H1 (cell line): ENCODE results near the gene SIPA1L2. TPM values are rescaled to one million over a fixed set of nuclear protein-coding genes. Genes with fewer than 3 reads are reported as not detected.

Experiments used
- CTCF ChIA-PET: fragments of 300-600 bp; sonication (Branson Sonifier 250); formaldehyde crosslinking; loops from one replicate; lab custom pipeline; 2021; ENCODE audit not compliant: partially characterized antibody; lab: Charles Lee
- POLR2A ChIA-PET: fragments of 300-600 bp; sonication (Branson Sonifier 250); formaldehyde crosslinking; loops from one replicate; lab custom pipeline; 2021; ENCODE audit warnings: inconsistent platforms; ENCODE audit not compliant: partially characterized antibody; lab: Charles Lee
- DNase-seq, 2 experiments: peaks; one replicate each; pipeline versions ENCODE4 v3.0.0 to v3.0.0-alpha.2; 2010 to 2022; ENCODE audit warnings: low spot score in 2 of 2, low read depth in 1 of 2, mixed read lengths in 1 of 2
- FAIRE-seq: peaks from 2 replicates; lab custom pipeline; 2011; peaks lifted over from hg19 to GRCh38; lab: Jason Lieb, UNC
- H2AFZ ChIP-seq: 2 replicates; pipeline ENCODE4 v1.8.1; 2012; ENCODE audit warnings: low read length, inconsistent platforms
- H2AK5ac ChIP-seq: 2 replicates; pipeline ENCODE4 v1.6.1; 2013; ENCODE audit warnings: low read depth, low read length
- H2BK120ac ChIP-seq: replicated peaks from 2 replicates; pipeline ENCODE3; 2013; ENCODE audit warnings: low read depth, low read length, inconsistent platforms
- H2BK12ac ChIP-seq: 2 replicates; pipeline ENCODE4 v1.6.1; 2013; ENCODE audit warnings: low read depth, low read length
- H2BK15ac ChIP-seq: 2 replicates; pipeline ENCODE4 v1.6.1; 2013; ENCODE audit warnings: low read length
- H2BK20ac ChIP-seq: 2 replicates; pipeline ENCODE4 v1.6.1; 2013; ENCODE audit warnings: low read length
- H2BK5ac ChIP-seq: 2 replicates; pipeline ENCODE4 v1.6.1; 2013; ENCODE audit warnings: low read depth, low read length
- H3K14ac ChIP-seq: 2 replicates; pipeline ENCODE4 v1.6.1; 2013; ENCODE audit warnings: inconsistent platforms; ENCODE audit not compliant: insufficient read length
- H3K18ac ChIP-seq: 2 replicates; pipeline ENCODE4 v1.6.1; 2013; ENCODE audit warnings: low read length; ENCODE audit errors: extremely low read depth
- H3K23ac ChIP-seq: 2 replicates; pipeline ENCODE4 v1.6.1; 2013; ENCODE audit warnings: inconsistent platforms; ENCODE audit not compliant: insufficient read length
- H3K23me2 ChIP-seq: 2 replicates; pipeline ENCODE4 v1.6.1; 2013; ENCODE audit warnings: low read depth, low read length
- H3K27ac ChIP-seq: 2 replicates; pipeline ENCODE4 v1.6.1; 2011; ENCODE audit warnings: low read depth, low read length, inconsistent platforms
- H3K27me3 ChIP-seq, 4 experiments: replicated peaks in 1 of 4; 1 replicate in 1 of 4; 2 replicates in 3 of 4; pipeline versions ENCODE4 v1.6.1 to v1.8.1; 2011 to 2013; ENCODE audit warnings: low read length in 3 of 4, mild to moderate bottlenecking in 3 of 4, inconsistent platforms in 2 of 4, mixed read lengths in 2 of 4, moderate library complexity in 1 of 4; ENCODE audit not compliant: control insufficient read depth in 3 of 4, insufficient read depth in 3 of 4; ENCODE audit errors: extremely low read depth in 1 of 4
- H3K36me3 ChIP-seq, 4 experiments: 2 replicates each; pipeline versions ENCODE4 v1.6.1 to v1.8.1; 2011 to 2013; ENCODE audit warnings: mild to moderate bottlenecking in 4 of 4, low read length in 3 of 4, moderate library complexity in 2 of 4, control low read depth in 1 of 4, inconsistent platforms in 1 of 4; ENCODE audit not compliant: insufficient read depth in 4 of 4, control insufficient read depth in 2 of 4
- H3K4ac ChIP-seq: replicated peaks from 2 replicates; pipeline ENCODE3; 2013; ENCODE audit warnings: low read length, low read depth, mixed read lengths, inconsistent platforms; ENCODE audit not compliant: insufficient read length
- H3K4me1 ChIP-seq, 4 experiments: replicated peaks in 1 of 4; 1 replicate in 1 of 4; 2 replicates in 3 of 4; pipeline versions ENCODE4 v1.6.1 to v1.8.1; 2011 to 2013; ENCODE audit warnings: low read length in 3 of 4, inconsistent platforms in 2 of 4, mixed read lengths in 1 of 4; ENCODE audit not compliant: insufficient read depth in 4 of 4, control insufficient read depth in 3 of 4
- H3K4me2 ChIP-seq, 2 experiments: 2 replicates each; pipeline versions ENCODE4 v1.6.1 to v1.8.1; 2011 to 2013; ENCODE audit warnings: low read depth in 2 of 2, low read length in 2 of 2, control low read depth in 1 of 2, inconsistent platforms in 1 of 2, mild to moderate bottlenecking in 1 of 2; ENCODE audit not compliant: insufficient read depth in 1 of 2
- H3K4me3 ChIP-seq, 4 experiments: fragments of 200-600, 300-600 bp in 1 of 4; sonication (generic), shearing (Covaris generic), sonication (Bioruptor Twin) in 1 of 4; 2 replicates each; pipeline versions ENCODE4 v1.5.1 to v1.8.1; 2011 to 2016; ENCODE audit warnings: low read length in 4 of 4, low read depth in 3 of 4, control low read depth in 2 of 4, inconsistent platforms in 2 of 4, mild to moderate bottlenecking in 2 of 4, mixed read lengths in 1 of 4, moderate library complexity in 1 of 4; ENCODE audit not compliant: insufficient read depth in 2 of 4; ENCODE audit errors: extremely low read depth in 1 of 4
- H3K56ac ChIP-seq: replicated peaks from 2 replicates; pipeline ENCODE3; 2013; ENCODE audit warnings: low read depth, mild to moderate bottlenecking, mixed read lengths, low read length, inconsistent platforms; ENCODE audit not compliant: insufficient read length
- H3K79me1 ChIP-seq: 2 replicates; pipeline ENCODE4 v1.6.1; 2013; ENCODE audit warnings: low read depth, low read length, control low read depth
- H3K79me2 ChIP-seq, 2 experiments: 2 replicates each; pipeline versions ENCODE4 v1.6.1 to v1.8.1; 2012 to 2013; ENCODE audit warnings: low read length in 2 of 2, mild to moderate bottlenecking in 2 of 2, inconsistent platforms in 1 of 2; ENCODE audit not compliant: insufficient read depth in 2 of 2, control insufficient read depth in 1 of 2
- H3K9ac ChIP-seq, 4 experiments: replicated peaks in 1 of 4; 1 replicate in 1 of 4; 2 replicates in 3 of 4; pipeline versions ENCODE4 v1.6.1 to v1.8.1; 2011 to 2013; ENCODE audit warnings: low read depth in 3 of 4, low read length in 3 of 4, control low read depth in 2 of 4, mild to moderate bottlenecking in 2 of 4, moderate library complexity in 2 of 4, inconsistent platforms in 1 of 4; ENCODE audit errors: extremely low read depth in 1 of 4
- H3K9me3 ChIP-seq, 2 experiments: 2 replicates each; pipeline versions ENCODE4 v1.6.1 to v1.8.1; 2012 to 2013; ENCODE audit warnings: mild to moderate bottlenecking in 2 of 2, moderate library complexity in 2 of 2, control low read depth in 1 of 2, inconsistent platforms in 1 of 2, low read depth in 1 of 2, low read length in 1 of 2, mixed read lengths in 1 of 2; ENCODE audit not compliant: insufficient read depth in 2 of 2
- H4K20me1 ChIP-seq, 2 experiments: replicated peaks in 1 of 2; 2 replicates each; pipeline versions ENCODE3 to v1.8.1; 2011 to 2013; ENCODE audit warnings: inconsistent platforms in 2 of 2, low read length in 2 of 2, mild to moderate bottlenecking in 1 of 2; ENCODE audit not compliant: insufficient read depth in 2 of 2, control insufficient read depth in 1 of 2
- H4K5ac ChIP-seq: 2 replicates; pipeline ENCODE4 v1.6.1; 2013; ENCODE audit warnings: low read length, low read depth, mixed read lengths, inconsistent platforms; ENCODE audit not compliant: insufficient read length
- H4K8ac ChIP-seq: 2 replicates; pipeline ENCODE4 v1.8.0; 2013; ENCODE audit warnings: mild to moderate bottlenecking, moderate library complexity, low read length, inconsistent platforms; ENCODE audit not compliant: insufficient read depth; ENCODE audit errors: extremely low read depth
- H4K91ac ChIP-seq: replicated peaks from 2 replicates; pipeline ENCODE3; 2013; ENCODE audit warnings: low read length, mixed read lengths, inconsistent platforms; ENCODE audit not compliant: insufficient read length
- SIRT6 ChIP-seq: IDR thresholded peaks from one replicate; pipeline ENCODE4 v1.7.1; 2012; ENCODE audit warnings: low read length, inconsistent platforms
- WGBS, 2 experiments: shearing (Covaris generic) in 1 of 2; methylation state at CpG; one replicate each; pipeline versions ENCODE4 v1.1.6 to v1.1.7; 2013 to 2015; ENCODE audit warnings: low lambda C conversion rate in 2 of 2, mixed read lengths in 2 of 2, inconsistent platforms in 1 of 2, low coverage in 1 of 2, missing lambda C conversion rate in 1 of 2; ENCODE audit not compliant: insufficient replicate concordance in 2 of 2, insufficient coverage in 1 of 2, insufficient read length in 1 of 2; ENCODE audit errors: extremely low coverage in 1 of 2, missing lambda C conversion rate in 1 of 2; 5-methylcytosine and 5-hydroxymethylcytosine counted together
- polyA plus RNA-seq, 7 experiments: library from polyadenylated mRNA; depleted of rRNA in 3 of 7; stranded (reverse) in 5 of 7; unstranded in 2 of 7; fragments of >200 nt in 5 of 7; fragments of 200-250 nt in 2 of 7; gene quantifications; 1 replicate in 5 of 7; 2 replicates in 1 of 7; 4 replicates in 1 of 7; pipeline versions ENCODE4 v1.2.1 to v1.2.3, GENCODE V29; 2011 to 2013; ENCODE audit warnings: missing spikeins in 2 of 7, mixed read lengths in 2 of 7
- total RNA-seq: library from RNA; stranded (reverse); fragmentation: NEBNext Ultra II Directional; extraction: Animal tissue kit (Norgen Biotek cat#: 25700); gene quantifications from 2 replicates; pipeline ENCODE4 v1.2.1, GENCODE V29; 2021

Gene SIPA1L2
- total and polyA plus RNA-seq, 2 of the 8 experiments (the other 6 are each of a cell fraction or from before 2014, with no cell fraction given), result 7.7 to 13.2 TPM

- no peak overlapping the region for H3K4me2 ChIP-seq
- POLR2A ChIA-PET, result interaction anchor here (1.2 kb wide), 1 partner anchor 34 kb away, joined by 3 read pairs; no protein-coding TSS in a partner anchor
- no peak overlapping the region for H4K8ac ChIP-seq
- no peak overlapping the region for H2AFZ ChIP-seq
- peaks cover 5 to 18% (median 11%) of the 10 kb centered on the region in 4 experiments; a peak in 6 of 7 replicates for H3K27me3 ChIP-seq
- H3K14ac ChIP-seq, result no peak overlapping the region
- H3K18ac ChIP-seq, result no peak overlapping the region
- peaks cover 0 to 5% of the 10 kb centered on the region in 2 experiments for H4K20me1 ChIP-seq
- H2BK15ac ChIP-seq, result no peak overlapping the region
- no peak overlapping the region for H2BK12ac ChIP-seq
- H3K23ac ChIP-seq, result no peak overlapping the region
- DNase-seq (no peak), FAIRE-seq (no peak)
- H3K9ac ChIP-seq, result no peak overlapping the region
- H3K79me1 ChIP-seq, result no peaks in the 10 kb centered on the region
- H3K4me3 ChIP-seq, result no peak overlapping the region
- H4K5ac ChIP-seq, result no peak overlapping the region
- H3K9me3 ChIP-seq, result no peaks in the 10 kb centered on the region
- no peak overlapping the region for H2BK5ac ChIP-seq
- H3K23me2 ChIP-seq, result peaks cover 3% of the 10 kb centered on the region; the same call in 1 of the 2 replicates
- peaks cover 0 to 17% (median 12%) of the 10 kb centered on the region in 4 experiments for H3K4me1 ChIP-seq
- WGBS, 2 experiments, result 87% methylated on average over 7 of the region's 7 CpGs; no CpG with 5 or more reads in 1 of the 2 experiments
- no peaks in the 10 kb centered on the region; a peak in 1 of 8 replicates for H3K36me3 ChIP-seq
- no peak overlapping the region for H2AK5ac ChIP-seq
- no peak for TF ChIP-seq SIRT6
- no peak overlapping the region for H3K27ac ChIP-seq
- no peak overlapping the region for H3K4ac ChIP-seq
- no peak overlapping the region for H2BK20ac ChIP-seq
- peaks cover 0 to 21% of the 10 kb centered on the region in 2 experiments; a peak in 2 of 4 replicates for H3K79me2 ChIP-seq
- CTCF ChIA-PET, result interaction anchor here (0.5 to 4.1 kb wide), 7 partner anchors 11 to 482 kb away, joined by 3 to 47 read pairs (median 6); no protein-coding TSS in a partner anchor
- no peak overlapping the region for H3K56ac ChIP-seq
- H4K91ac ChIP-seq, result no peak overlapping the region
- H2BK120ac ChIP-seq, result no peak overlapping the region
Observed at GRCh38 chr1:232624546-232625281, 5.2 kb downstream of the SIPA1L2 start.
